Activated T-cell treated with anti-CD3 and anti-CD28 coated beads, Interleukin-2, amount 50 U/mL, for 24 hours (primary cell): ENCODE measurements around the gene HOXA10.
A peak's percentile ranks its signal among the peaks of the same experiment; 100 is the strongest.

Experiments used
- DNase-seq: peaks from one replicate; pipeline ENCODE4 v3.0.0-alpha.2; 2020
- H3K27ac Mint-ChIP-seq: 2 replicates; pipeline ENCODE4 v1.8.0; 2020; ENCODE audit warnings: mild to moderate bottlenecking, mixed read lengths
- H3K27me3 Mint-ChIP-seq: 2 replicates; pipeline ENCODE4 v1.8.0; 2020; ENCODE audit warnings: mixed read lengths
- H3K36me3 Mint-ChIP-seq: 2 replicates; pipeline ENCODE4 v1.8.0; 2020; ENCODE audit warnings: low read depth, mixed read lengths
- H3K4me1 Mint-ChIP-seq: 2 replicates; pipeline ENCODE4 v1.8.0; 2020; ENCODE audit warnings: low read depth, mixed read lengths
- H3K4me3 Mint-ChIP-seq: 2 replicates; pipeline ENCODE4 v1.8.0; 2020; ENCODE audit warnings: mild to moderate bottlenecking, moderate library complexity, mixed read lengths
- H3K9me3 Mint-ChIP-seq: 2 replicates; pipeline ENCODE4 v1.8.0; 2020; ENCODE audit warnings: mixed read lengths

HOXA10 gene

DNA sequence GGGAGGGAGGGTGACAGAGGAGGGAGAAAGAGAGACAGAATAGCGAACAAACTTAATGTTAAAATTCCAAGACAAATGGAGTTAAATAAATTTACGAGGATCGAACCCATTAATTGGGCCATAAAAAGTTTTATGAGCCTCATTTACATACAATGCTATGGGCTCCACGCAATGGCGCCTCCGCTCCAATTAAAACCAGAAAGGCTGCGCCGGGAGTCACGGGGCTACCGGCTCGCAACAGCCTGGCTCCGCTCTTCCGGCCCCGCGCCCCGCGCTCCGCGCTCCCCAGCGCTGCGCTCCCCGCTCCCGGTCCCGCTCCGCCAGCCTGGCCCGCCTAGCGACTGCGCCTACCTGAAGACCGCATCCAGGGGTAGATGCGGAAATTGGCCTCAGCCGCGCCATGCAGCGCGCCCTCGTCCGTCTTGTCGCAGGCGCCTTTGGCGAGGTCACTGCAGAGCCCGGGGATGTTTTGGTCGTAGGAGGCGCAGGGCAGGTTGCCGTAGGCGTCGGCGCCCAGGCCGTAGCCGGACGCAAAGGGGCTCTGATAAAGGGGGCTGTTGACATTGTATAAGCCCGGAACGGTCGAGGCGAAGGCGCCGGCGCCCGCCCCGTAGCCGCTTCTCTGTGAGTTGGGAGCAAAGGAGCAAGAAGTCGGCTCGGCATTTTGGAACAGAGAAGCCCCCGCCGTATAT is 18.2 kb downstream of the HOXA10 start:
- peaks cover 55% of the 10 kb centered on the region for H3K4me1 Mint-ChIP-seq
- H3K27me3 Mint-ChIP-seq, result peaks cover 93% of the 10 kb centered on the region
- H3K9me3 Mint-ChIP-seq, result no peaks in the 10 kb centered on the region
- peak overlapping the region; percentile 53 for H3K4me3 Mint-ChIP-seq
- H3K27ac Mint-ChIP-seq, result peak overlapping the region; percentile 80
- H3K36me3 Mint-ChIP-seq, result no peaks in the 10 kb centered on the region
- DNase-seq, result peak; percentile 59

DNA sequence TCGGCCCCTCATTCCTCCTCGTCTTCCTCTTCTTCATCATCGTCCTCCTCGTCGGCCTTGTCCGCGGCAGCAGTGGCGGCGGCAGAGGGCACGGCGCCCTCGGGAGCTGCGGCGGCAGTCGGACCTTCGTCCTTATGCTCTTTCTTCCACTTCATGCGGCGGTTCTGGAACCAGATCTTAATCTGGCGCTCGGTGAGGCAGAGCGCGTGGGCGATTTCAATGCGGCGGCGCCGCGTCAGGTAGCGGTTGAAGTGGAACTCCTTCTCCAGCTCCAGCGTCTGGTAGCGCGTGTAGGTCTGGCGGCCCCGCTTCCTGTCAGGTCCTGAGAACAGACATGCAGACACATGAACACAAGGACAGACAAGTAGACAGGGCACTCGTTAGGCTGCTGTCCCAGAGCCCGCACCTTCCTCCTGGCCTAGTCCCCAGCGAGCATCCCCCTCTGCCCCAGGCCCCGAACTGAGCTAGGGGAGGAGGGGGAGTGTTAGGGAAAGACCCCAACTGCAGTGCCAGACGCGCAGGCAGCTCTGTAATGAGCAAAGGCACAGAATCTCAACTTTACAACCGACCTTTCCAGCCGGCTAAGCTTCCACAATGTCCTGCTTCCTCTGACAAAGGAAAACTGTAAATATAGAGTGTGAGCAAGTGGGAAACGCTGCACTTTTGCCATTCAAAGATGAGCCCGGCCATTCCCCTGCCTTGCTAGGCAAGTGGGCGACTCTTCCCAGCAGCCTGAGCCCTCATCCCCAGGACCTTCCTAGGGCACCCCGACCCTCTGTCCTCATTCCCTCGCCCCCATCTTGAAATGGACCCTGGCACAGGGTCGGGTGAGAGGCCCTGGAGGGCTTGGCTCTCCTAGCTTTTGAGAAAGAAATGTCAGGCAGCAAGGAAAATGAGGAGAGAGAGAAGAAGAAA is 19.0 kb downstream of the HOXA10 start:
- Mint-ChIP-seq H3K27me3 (peaks cover 96% of the 10 kb centered on the region), H3K4me3 (peak overlapping the region; percentile 42), H3K27ac (peak overlapping the region; percentile 80), H3K36me3 (no peaks in the 10 kb centered on the region), H3K9me3 (no peaks in the 10 kb centered on the region), H3K4me1 (peaks cover 60% of the 10 kb centered on the region)
- peak; percentile 62 for DNase-seq

DNA sequence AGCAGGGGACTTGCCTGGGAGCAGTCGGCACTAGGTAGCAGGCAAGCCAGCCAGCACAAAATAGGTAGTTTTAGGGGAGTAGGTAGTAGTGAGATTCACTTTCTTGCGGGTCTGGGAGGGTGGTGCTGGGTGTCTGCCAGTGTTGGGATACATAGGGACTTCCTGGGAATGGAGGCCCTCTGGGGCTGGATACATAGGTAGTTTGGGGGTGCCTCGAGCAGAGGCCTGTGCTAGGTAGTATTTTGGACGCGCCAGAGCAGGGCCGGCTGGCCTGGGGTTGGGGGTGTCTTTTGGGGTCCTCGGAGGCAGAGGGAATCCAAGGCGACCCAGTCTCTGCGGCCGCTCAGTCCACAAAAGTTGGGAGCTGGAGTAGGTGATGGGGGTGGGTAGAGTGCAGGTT is 19.8 kb downstream of the HOXA10 start:
- Mint-ChIP-seq H3K27ac (peak overlapping the region; percentile 47), H3K9me3 (no peaks in the 10 kb centered on the region), H3K27me3 (peaks cover 96% of the 10 kb centered on the region), H3K4me1 (peaks cover 56% of the 10 kb centered on the region), H3K4me3 (peak overlapping the region; percentile 20), H3K36me3 (no peaks in the 10 kb centered on the region)
- peak; percentile 33 for DNase-seq

DNA sequence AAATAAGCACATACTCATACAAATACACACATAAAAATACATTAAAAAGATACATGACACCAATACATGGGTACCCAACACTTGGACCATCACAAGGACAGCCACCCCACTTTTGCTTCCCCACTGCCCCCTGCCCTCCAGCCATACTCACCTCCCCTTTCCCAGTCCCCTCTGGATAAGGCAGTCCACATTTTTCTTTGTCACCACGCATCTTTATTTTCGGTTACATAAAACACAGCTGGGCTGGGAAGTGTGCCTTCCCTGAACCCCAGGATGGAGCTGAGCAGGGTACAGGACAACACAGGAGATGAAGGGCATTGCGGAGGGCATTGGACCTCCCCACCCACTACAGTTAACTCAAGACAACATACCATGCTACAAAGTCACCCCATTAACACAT is 20.6 kb downstream of the HOXA10 start:
- no peak overlapping the region for H3K4me3 Mint-ChIP-seq
- peaks cover 53% of the 10 kb centered on the region for H3K4me1 Mint-ChIP-seq
- no peak overlapping the region for H3K27ac Mint-ChIP-seq
- no peak for DNase-seq
- no peaks in the 10 kb centered on the region for H3K9me3 Mint-ChIP-seq
- H3K36me3 Mint-ChIP-seq, result no peaks in the 10 kb centered on the region
- H3K27me3 Mint-ChIP-seq, result peaks cover 96% of the 10 kb centered on the region

DNA sequence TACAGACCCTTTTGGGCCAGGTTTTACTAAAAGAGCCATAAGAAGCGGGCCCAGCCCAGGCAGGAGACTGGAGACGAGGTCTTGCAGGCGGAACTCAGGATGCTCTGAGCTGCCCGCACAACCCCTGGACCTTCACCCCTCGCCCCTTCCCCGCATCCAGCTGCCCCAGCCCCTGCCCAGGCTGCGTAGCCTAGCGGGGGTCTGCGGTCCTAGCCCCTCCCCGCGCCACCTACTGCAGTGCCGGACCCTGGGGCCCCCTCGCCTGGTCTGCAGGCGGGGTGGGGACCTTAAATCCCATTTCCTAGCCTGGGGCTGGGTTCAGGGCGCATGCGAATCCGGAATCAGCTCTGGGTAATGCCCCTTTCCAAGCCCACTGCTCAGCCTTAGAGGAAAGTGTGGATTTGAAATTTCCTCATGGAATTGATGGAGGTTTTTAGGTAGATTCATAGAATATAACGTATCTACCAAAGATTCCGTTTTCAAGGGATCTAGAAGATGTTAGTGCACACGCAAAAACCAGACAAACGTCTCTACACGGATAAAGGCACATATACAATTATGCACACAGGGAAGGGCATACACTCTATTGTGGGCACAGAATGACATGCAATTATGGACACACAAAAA is 21.2 kb downstream of the HOXA10 start:
- peaks cover 96% of the 10 kb centered on the region for H3K27me3 Mint-ChIP-seq
- peak; percentile 29 for DNase-seq

DNA sequence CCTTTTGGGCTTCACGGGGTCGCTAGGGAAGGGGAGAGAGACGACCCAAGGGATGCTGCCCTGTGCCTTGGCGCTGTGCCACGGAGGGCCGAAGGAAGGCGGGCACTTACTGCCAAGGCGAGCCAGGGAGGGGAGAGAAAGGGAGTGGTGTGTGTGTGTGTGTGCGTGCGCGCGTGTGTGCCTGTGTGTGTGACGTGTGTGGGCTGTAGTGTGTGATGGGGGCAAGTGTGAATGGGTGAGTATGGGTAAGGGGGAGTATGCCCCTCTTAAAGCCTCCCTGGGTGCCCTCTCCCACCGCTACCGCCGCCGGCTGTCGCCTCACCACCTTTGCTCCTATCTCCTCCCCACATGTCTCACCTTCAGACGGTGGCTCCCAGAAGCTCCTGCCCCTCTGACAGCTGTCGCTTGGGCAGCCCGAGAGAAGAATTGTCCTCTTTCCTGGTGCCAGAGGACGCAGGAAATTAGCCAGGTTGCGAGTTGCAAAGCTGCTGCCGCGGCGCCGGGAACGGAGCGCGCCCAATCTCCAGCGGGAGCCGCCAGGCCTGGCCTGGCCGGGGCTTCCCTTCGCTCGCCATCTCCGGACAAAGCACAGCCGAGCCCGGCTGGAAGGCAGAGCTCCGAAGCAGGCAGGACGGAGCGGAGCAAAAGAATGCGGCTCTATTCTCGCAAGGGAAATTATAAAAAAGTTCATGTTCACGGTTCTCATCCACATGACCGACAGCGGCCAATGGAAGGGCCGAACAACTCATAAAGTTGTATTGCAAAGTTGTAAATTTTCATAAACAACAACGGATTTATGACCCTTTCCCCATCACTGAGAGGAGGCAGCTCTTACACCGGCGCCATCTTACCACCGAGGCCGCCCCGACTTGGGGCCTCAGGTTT is 21.9 kb downstream of the HOXA10 start, which contains the start of gene HOXA3:
TSS of gene HOXA3 (minus strand) at position 653 of the 885 bp plus-strand sequence. CDS start 41,943 bp downstream, outside the sequence.
- DNase-seq, result peak; percentile 39
- Mint-ChIP-seq H3K4me1 (peaks cover 54% of the 10 kb centered on the region), H3K4me3 (peak within 1 kb of the TSS; percentile 62), H3K27ac (peak within 1 kb of the TSS; percentile 68), H3K9me3 (no peaks in the 10 kb centered on the region), H3K27me3 (peaks cover 95% of the 10 kb centered on the region), H3K36me3 (no peaks in the 10 kb centered on the region)

More for the DNA sequence above, 21.2 kb downstream of the HOXA10 start:
- Mint-ChIP-seq H3K4me3 (no peak overlapping the region), H3K27ac (no peak overlapping the region), H3K36me3 (no peaks in the 10 kb centered on the region), H3K4me1 (peaks cover 56% of the 10 kb centered on the region), H3K9me3 (no peaks in the 10 kb centered on the region)

DNA sequence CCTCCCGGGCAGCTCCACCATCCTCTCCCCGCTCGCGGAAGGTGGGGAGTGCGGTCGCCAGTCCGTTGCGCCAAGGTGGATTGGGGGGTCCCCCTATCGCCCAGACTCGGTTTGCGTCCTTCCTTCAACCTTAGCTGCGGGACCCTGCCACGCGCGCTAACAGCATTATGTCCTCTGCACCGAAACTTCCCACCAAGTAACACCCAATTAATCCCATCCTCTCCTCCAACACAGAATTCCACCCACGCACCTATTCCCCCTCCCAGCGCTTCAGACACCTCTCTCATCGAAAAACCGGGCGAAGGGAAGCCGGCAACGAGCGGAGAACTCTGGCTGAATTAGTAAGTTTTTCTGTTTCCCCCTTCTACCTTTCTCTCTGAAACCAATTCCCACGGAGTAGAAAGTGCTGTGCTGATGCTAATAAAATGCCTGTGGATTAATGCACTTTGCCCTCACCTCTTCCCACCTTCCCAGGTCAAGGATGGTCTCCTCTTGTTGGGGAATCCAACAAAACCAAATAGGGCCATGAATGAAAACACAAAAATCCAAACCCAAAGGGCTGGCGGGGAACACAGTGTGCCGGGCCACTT is 22.7 kb downstream of the HOXA10 start:
- peak overlapping the region; percentile 68 for H3K27ac Mint-ChIP-seq
- peak overlapping the region; percentile 62 for H3K4me3 Mint-ChIP-seq
- no peaks in the 10 kb centered on the region for H3K36me3 Mint-ChIP-seq
- H3K27me3 Mint-ChIP-seq, result peaks cover 96% of the 10 kb centered on the region
- no peaks in the 10 kb centered on the region for H3K9me3 Mint-ChIP-seq
- DNase-seq, result peak; percentile 36
- peaks cover 50% of the 10 kb centered on the region for H3K4me1 Mint-ChIP-seq

DNA sequence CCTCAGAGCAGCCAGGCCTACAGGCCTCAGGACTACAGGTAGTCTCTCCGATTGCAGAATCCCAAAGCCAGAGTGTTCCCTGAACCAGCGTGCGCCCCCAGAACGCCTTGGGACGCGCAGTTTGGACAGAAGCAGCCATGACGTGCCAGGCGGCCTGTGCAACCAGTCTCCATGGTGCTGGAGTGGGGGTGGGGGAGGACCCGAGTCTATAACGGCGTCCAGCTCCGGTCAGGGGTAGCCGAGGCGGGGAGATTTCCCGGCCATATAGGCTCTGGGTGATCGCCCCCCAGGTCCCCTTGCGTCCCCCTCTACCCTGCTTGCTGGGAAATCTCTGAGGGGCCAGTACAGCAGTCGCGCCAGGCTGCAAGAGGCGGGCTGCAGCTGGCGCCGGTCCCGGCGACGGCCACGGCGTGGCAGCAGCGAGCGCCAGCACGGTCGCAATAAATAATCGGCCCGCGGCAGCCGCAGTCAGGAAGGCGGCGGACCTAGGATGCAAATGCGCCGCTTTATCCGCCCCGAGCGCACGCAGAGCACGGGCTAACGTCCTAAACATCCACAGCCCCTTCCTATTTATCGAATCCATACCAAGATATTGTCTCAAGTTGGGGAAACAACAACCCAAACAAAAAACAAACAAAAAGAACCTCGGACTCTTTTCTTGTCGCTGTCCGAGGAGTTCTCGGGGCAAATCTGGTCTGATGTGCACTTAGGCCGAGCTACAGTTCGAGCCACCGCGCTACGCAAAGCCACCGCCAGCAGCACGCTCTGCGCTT is 23.4 kb downstream of the HOXA10 start:
- H3K27ac Mint-ChIP-seq, result peak overlapping the region; percentile 68
- H3K27me3 Mint-ChIP-seq, result peaks cover 97% of the 10 kb centered on the region
- peak overlapping the region; percentile 62 for H3K4me3 Mint-ChIP-seq
- H3K36me3 Mint-ChIP-seq, result no peaks in the 10 kb centered on the region
- peaks cover 45% of the 10 kb centered on the region for H3K4me1 Mint-ChIP-seq
- no peaks in the 10 kb centered on the region for H3K9me3 Mint-ChIP-seq
- DNase-seq, result peak; percentile 82

DNA sequence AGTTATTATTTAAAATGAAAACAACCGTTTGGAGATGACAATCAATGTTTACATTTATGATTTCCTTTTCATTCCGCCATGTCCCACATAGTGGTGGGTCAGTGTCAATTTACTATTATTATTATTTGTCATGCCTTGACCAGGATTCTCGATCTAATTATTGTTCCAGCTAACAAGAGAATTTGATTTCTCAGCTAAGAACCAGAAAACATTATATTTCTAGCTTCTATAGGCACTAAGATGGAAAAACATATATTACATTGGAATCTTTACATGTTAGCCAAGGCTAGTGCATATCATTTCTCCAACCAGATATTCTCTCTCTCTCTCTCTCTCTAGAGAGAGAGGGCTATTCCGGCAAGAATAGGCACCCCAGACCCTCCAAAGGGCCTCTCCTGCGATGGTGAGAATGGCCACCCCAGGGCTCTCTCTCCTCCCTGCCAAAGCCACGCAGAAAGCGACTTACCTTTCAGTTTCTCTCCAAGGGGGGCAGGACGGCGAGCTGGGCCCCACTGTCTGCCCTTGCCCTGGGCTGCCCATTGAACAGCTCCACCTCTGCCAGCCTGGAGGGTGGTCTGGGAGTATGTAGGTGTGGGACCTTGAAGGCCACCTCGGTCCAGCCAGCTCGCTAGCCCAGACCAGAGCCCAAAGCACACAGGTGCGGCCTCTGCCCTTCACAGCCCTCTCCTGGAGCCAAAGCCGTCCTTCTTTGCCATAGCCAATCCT is 24.1 kb downstream of the HOXA10 start:
- no peaks in the 10 kb centered on the region for H3K36me3 Mint-ChIP-seq
- H3K27ac Mint-ChIP-seq, result no peak overlapping the region
- peaks cover 97% of the 10 kb centered on the region for H3K27me3 Mint-ChIP-seq
- H3K4me1 Mint-ChIP-seq, result peaks cover 38% of the 10 kb centered on the region
- DNase-seq, result no peak
- peak overlapping the region; percentile 62 for H3K4me3 Mint-ChIP-seq
- no peaks in the 10 kb centered on the region for H3K9me3 Mint-ChIP-seq

DNA sequence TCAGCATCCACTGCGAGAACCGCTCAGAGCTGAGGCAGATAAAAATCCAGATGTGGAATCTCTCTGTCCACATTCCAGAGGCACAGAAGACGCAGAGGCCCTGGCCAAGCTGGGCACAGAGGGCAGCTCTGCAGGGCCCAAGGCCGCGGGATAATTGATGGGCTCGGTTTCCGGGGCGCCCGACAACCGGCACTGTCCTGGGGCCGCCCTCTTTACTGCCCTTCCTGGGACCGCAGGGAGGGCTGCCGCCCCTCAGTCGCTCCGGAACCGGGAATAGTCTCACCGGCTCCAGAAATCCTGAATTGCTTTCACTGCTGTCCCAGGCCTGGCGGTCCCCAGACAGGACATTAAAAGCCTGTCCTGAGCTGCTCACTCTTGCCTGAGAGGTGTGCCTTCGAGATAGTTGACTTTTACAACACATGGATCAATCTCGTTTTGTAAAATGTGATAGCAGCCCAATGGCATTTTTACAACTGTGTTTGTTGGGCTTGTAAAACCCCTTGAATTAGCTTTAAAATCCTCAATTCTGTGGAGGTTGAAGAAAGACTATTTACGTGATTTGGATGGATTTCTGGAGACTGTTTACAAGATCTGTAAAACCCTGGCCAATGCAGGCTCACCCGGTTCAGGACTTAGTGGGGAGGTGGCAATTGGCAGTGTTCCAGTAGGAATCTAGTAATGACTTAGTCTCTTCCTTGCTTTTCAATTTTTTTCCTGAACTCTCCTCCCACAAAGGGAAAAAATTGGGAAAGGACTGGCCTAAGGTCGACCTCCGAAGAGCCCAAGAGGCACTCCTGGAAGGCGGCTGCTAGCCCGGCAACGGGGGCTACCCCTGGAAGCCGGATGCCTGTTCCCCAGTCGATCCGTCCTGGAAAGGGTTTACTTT is 25.1 kb downstream of the HOXA10 start:
- Mint-ChIP-seq H3K4me3 (no peak overlapping the region), H3K36me3 (no peaks in the 10 kb centered on the region), H3K9me3 (no peaks in the 10 kb centered on the region), H3K27me3 (peaks cover 96% of the 10 kb centered on the region), H3K27ac (no peak overlapping the region), H3K4me1 (peaks cover 30% of the 10 kb centered on the region)
- DNase-seq, result peak; percentile 30

DNA sequence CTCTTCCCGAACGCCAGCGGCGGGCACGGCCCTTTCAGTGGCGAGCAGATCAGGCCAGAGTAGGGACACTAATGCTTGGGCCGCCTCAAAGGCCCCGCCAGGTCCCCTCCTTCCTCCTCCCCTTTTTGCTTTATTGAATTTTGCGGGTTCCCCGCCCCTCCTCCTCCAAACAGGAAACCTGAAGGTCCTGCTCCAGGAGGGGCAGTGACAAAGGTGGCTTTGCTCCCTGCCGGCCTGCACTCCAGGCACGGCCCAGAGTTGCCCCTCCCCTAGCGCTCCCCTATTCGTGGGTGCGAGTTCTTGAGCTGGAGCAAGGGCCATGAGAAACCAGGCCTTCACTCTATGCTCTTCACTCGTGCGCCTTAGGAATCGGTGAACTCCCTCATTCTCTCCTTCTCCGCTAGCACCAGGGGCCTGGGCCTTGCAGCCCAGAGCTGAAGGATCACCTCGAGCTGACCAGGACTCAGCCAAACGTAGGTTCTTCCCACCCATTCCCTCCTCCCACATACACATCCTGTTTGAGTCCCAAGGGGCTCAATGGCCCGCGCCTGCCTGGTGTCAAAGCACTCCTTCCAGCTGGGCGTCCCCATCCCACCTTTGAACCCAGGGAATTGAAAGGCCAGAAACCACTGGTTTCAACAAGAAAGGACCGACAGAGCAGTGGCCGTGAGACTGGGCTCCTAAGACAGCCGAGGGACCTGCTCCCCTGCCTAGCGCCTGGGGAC is 25.9 kb downstream of the HOXA10 start:
- H3K4me3 Mint-ChIP-seq, result peak overlapping the region; percentile 56
- peaks cover 89% of the 10 kb centered on the region for H3K27me3 Mint-ChIP-seq
- no peak overlapping the region for H3K27ac Mint-ChIP-seq
- H3K4me1 Mint-ChIP-seq, result peaks cover 30% of the 10 kb centered on the region
- no peak for DNase-seq
- no peaks in the 10 kb centered on the region for H3K9me3 Mint-ChIP-seq
- H3K36me3 Mint-ChIP-seq, result no peaks in the 10 kb centered on the region
